Transverse colon (tissue), 3 donors: ENCODE results near the gene KRT7.

Experiments used
- CTCF ChIP-seq, 5 experiments: fragments of 200-600 bp in 3 of 5; fragments of 450-650 bp in 2 of 5; sonication (generic) in 3 of 5; IDR thresholded peaks; 1 replicate in 2 of 5; 2 replicates in 3 of 5; pipeline ENCODE4 v1.5.1; 2016 to 2017; ENCODE audit warnings: antibody characterized with exemption in 5 of 5, inconsistent platforms in 3 of 5, mild to moderate bottlenecking in 2 of 5, moderate library complexity in 1 of 5
- POLR2A ChIP-seq: fragments of 450-650 bp; IDR thresholded peaks from one replicate; pipeline ENCODE4 v1.6.1; 2016; ENCODE audit warnings: antibody characterized with exemption, mild to moderate bottlenecking, moderate library complexity

GRCh38 chr12:52198454-52199215 lies 34.4 kb upstream of the KRT7 start:
- TF ChIP-seq CTCF (IDR thresholded peaks at IDR 0.05) (no peak), POLR2A (no peak)
